ENCODE results near the gene NCEH1. TPM values are rescaled to one million over a fixed set of nuclear protein-coding genes. Genes with fewer than 3 reads are reported as not detected.

The NCEH1 gene
- polyA plus RNA-seq, 1 of the 3 experiments (the other 2 are of a cell fraction), result 7.5 TPM

- TF ChIP-seq TCF12 (IDR thresholded peaks at IDR 0.05) (no peak), SIN3A (IDR thresholded peaks at IDR 0.05; ENCODE audit: borderline replicate concordance, low read depth, low read length) (no peak)
Measured at GRCh38 chr3:172656602-172657001, 54.3 kb downstream of the NCEH1 start (continued).

- Histone ChIP-seq H3K36me3 (replicated peaks in 1 of 2; ENCODE audit: control insufficient read depth in 1 of 2, insufficient read depth in 2 of 2, low read length in 1 of 2) (no peaks in the 10 kb centered on the region), H3K4me2 (no peak overlapping the region), H3K27ac (ENCODE audit: low read depth in 2 of 2, low read length in 1 of 2) (no peak overlapping the region), H2AFZ (ENCODE audit: low read depth) (no peak overlapping the region), H3K9me2 (no peaks in the 10 kb centered on the region), H3K79me2 (ENCODE audit: insufficient read depth) (peaks cover 12% of the 10 kb centered on the region; the same call in 1 of the 2 replicates), H3F3A (replicated peaks; ENCODE audit: insufficient read depth) (peaks cover 9% of the 10 kb centered on the region), H3K27me3 (ENCODE audit: insufficient read depth) (no peaks in the 10 kb centered on the region), H3K4me3 (ENCODE audit: low read depth in 2 of 2, low read length in 1 of 2) (no peak overlapping the region), H3K4me1 (ENCODE audit: control insufficient read depth in 1 of 2, insufficient read depth in 2 of 2, low read depth in 1 of 2, low read length in 1 of 2) (peaks cover 0 to 17% of the 10 kb centered on the region in 2 experiments; a peak in 1 of 4 replicates), H4K20me1 (ENCODE audit: insufficient read depth) (no peaks in the 10 kb centered on the region), H3K9me3 (no peaks in the 10 kb centered on the region), H3K9ac (no peak overlapping the region)
- 91% methylated on average over 5 of the region's 5 CpGs for WGBS (ENCODE audit: low lambda C conversion rate)
- ChIA-PET POLR2A (no interaction called here), CTCF (interaction anchor here (1.0 to 3.2 kb wide), 2 partner anchors 11 to 33 kb away, joined by 4 to 18 read pairs; no protein-coding TSS in a partner anchor)
- no peak for DNase-seq
- no peak for TF ChIP-seq SIN3A (IDR thresholded peaks at IDR 0.05; ENCODE audit: borderline replicate concordance, low read depth, low read length)
- no peak for TF ChIP-seq YY1 (IDR thresholded peaks at IDR 0.05; ENCODE audit: low read depth)
- no peak for TF ChIP-seq NRF1 (IDR thresholded peaks at IDR 0.05; ENCODE audit: low read depth, low read length)
- no peak for TF ChIP-seq FOXM1 (IDR thresholded peaks at IDR 0.05; ENCODE audit: low read depth)
- TF ChIP-seq FOSL2 (IDR thresholded peaks at IDR 0.05; ENCODE audit: borderline replicate concordance, low read depth), result no peak
- no peak for TF ChIP-seq GATA2 (CRISPR knock-in tag; IDR thresholded peaks at IDR 0.05)
- TF ChIP-seq TAF1 (IDR thresholded peaks at IDR 0.05; ENCODE audit: borderline replicate concordance, low read depth, low read length), result no peak
- TF ChIP-seq IRF3 (IDR thresholded peaks at IDR 0.05; ENCODE audit: low read depth, low read length), result no peak
Measured at GRCh38 chr3:172655388-172655787, 55.5 kb downstream of the NCEH1 start.

GRCh38 chr3:172654470-172654869 lies 56.4 kb downstream of the NCEH1 start:
- no peaks in the 10 kb centered on the region for H4K20me1 ChIP-seq (ENCODE audit: insufficient read depth)
- peaks cover 6% of the 10 kb centered on the region for H3F3A ChIP-seq (replicated peaks; ENCODE audit: insufficient read depth)
- H2AFZ ChIP-seq (ENCODE audit: low read depth), result no peak overlapping the region
- POLR2A ChIA-PET, result no interaction called here
- H3K4me2 ChIP-seq, result no peak overlapping the region
- peaks cover 0 to 14% of the 10 kb centered on the region in 2 experiments; a peak in 1 of 4 replicates for H3K4me1 ChIP-seq (ENCODE audit: control insufficient read depth in 1 of 2, insufficient read depth in 2 of 2, low read depth in 1 of 2, low read length in 1 of 2)
- no peak for DNase-seq
- no peaks in the 10 kb centered on the region for H3K9me2 ChIP-seq
- no peak overlapping the region for H3K4me3 ChIP-seq (ENCODE audit: low read depth in 2 of 2, low read length in 1 of 2)
- no peaks in the 10 kb centered on the region for H3K9me3 ChIP-seq
- no peak for TF ChIP-seq MXI1 (IDR thresholded peaks at IDR 0.05; ENCODE audit: low read depth, low read length)
- TF ChIP-seq FOXJ3 (CRISPR knock-in tag; IDR thresholded peaks at IDR 0.05), result no peak
- TF ChIP-seq SMC3 (IDR thresholded peaks at IDR 0.05; ENCODE audit: low read depth, low read length), result no peak
- TF ChIP-seq SIN3A (IDR thresholded peaks at IDR 0.05; ENCODE audit: borderline replicate concordance, low read depth, low read length), result no peak
- TF ChIP-seq USF2 (IDR thresholded peaks at IDR 0.05; ENCODE audit: borderline replicate concordance, low read depth, low read length), result no peak
- CTCF ChIA-PET, result interaction anchor here (3.2 kb wide), 1 partner anchor 12 kb away, joined by 18 read pairs; no protein-coding TSS in a partner anchor
- H3K27ac ChIP-seq (ENCODE audit: low read depth in 2 of 2, low read length in 1 of 2), result no peak overlapping the region
- H3K36me3 ChIP-seq (replicated peaks in 1 of 2; ENCODE audit: control insufficient read depth in 1 of 2, insufficient read depth in 2 of 2, low read length in 1 of 2), result no peaks in the 10 kb centered on the region
- WGBS (ENCODE audit: low lambda C conversion rate), result 79% methylated on average over 5 of the region's 5 CpGs
- H3K79me2 ChIP-seq (ENCODE audit: insufficient read depth), result peaks cover 12% of the 10 kb centered on the region; the same call in 1 of the 2 replicates
- no peaks in the 10 kb centered on the region for H3K27me3 ChIP-seq (ENCODE audit: insufficient read depth)
- no peak overlapping the region for H3K9ac ChIP-seq
